CD4-positive, alpha-beta T cell treated with Interleukin-4 for 1 hour (primary cell): ENCODE measurements around the gene KCNJ4.
"Not testable (repeated sequence)": the region's sequence is repeated elsewhere in the genome, so short reads cannot be mapped to it uniquely, and the experiment has no call there.

ENCODE experiments used
- DNase-seq, 2 donors: peaks; one replicate each; pipeline ENCODE4 v3.0.0-alpha.2; 2020 to 2022

The KCNJ4 gene

DNA sequence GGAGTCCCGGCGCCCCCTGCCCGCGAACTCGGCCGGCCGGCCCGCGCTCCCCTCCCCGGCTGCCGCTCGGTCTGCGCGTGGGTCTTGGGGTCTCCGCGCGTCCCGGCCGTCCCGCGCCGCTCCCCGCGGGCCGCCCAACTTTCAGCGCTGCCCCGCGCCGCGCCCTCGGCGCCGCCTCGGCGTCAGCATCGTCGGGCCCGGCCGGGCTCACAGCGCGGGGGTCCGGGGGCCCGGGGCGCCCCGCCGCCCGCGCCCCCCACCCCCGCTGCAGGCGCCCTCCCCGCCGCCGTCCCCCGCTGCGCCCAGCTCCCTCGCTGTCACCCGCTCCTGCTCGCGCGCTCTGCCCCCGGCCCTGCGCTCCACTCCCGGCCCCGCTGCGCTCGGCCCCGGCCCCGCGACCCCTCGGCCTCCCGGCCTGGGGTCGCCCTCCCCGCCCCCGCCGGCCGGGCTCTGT, at the start of gene KCNJ4:
TSS of gene KCNJ4 (minus strand) at position 124 of the 454 bp plus-strand sequence. CDS start 27,067 bp downstream, outside the sequence.
- DNase-seq: no peak

DNA sequence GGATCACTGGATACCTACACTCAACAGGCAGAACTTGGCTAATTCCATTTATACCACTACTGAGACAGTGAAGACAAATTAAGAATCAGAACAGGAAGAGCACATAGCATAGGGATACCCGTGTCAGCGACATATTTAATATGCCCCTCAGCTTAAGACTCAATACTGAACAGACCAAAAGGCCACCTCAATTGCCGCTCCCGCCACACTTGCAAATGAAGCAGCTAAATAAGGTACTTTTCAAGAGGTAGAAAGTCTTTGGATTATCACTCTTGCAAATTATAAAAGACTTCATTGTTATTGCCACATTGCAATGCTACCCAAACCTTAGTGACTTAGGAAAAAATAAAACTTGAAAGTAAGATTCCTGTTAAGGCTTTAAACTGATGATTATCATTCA, 48.0 kb upstream of the KCNJ4 start:
- DNase-seq: no peak

DNA sequence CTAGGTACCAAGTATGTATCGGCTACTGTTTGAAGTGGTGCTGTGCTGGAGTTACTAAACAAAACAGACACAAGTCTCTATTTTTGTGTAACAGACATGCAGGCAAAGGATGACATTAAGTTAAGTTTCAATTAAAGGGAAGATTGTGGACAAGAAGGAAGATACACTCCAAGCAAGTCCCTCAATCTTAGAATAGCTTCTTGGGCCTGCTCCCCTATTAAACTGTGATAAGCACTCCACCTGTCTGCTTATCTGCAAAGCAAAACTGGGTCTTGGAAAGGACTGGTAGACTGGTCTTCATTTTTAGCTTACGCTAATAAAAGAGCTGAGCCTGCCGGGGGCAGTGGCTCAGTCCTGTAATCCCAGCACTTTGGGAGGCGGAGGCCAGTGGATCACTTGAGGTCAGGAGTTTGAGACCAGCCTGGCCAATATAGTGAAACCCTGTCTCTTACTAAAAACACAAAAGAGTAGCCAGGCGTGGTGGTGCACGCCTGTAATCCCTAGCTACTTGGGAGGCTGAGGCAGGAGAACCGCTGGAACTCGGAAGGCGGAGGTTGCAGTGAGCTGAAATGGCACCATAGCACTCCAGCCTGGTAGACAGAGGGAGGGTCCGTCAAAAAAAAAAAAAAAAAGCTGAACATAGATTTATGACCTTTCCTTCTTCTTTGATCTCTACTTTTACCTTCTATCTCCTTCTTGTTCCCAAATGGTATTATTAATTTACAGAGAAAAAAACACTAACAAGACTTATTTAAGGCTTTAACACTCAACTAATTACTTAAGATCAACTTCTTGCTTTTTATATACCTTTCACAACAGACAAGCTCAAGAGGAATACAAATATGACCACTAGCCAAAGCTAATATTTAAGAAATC, 47.0 kb upstream of the KCNJ4 start:
- DNase-seq: no peak

DNA sequence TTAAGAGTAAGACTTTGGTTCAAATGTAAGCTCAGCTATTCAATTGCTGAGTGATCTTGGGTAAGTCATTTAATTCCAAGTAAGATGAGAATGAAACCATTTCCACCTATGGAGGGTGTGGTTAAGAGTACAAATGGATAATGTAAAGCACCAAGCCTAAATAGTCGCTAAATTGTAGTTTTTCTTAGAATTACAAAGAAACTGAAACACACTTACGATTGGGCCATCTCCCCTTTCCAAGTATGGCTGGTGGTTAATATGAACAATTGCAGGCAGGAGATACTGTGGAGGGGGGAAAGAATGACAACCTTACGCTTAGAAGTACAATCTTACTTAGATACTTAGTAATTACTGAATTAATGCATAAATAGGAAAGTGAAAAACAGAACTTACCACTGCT, 42.9 kb upstream of the KCNJ4 start:
- DNase-seq: no peak

DNA sequence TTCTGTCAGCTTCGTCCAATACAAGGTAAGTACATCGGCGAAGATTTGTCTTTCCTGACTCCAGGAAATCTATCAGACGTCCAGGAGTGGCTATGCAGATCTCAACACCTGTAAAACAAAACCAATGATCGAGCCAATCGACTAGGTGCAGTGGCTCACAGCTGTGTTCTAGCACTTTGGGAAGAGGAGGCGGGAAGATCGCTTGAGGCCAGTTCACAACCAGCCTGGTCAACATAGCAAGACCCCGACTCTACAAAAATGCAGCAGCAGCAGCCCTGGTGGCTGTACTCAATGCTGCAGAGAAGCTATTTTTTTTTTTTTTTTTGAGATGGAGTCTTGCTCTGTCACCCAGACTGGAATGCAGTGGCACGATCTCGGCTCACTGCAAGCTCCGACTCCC, 39.9 kb upstream of the KCNJ4 start:
- no peak for DNase-seq

DNA sequence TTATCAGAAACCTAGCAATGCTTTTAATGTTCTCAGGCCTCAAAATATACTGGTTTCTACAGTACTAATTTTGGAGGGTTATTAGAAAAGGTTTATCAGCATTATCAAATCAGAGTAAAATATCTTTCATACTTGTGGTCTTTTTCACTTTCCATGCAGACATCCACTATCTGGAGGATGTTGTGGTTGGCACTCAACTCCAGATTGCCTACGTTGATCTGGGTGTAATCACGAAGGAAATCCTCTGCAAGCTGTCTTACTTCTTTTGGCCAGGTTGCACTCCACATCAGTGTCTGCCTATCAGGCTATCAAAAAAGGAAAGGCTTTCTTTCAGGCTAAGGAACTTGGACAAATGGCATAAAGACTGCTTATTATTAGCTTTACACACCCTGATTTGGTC, 39.5 kb upstream of the KCNJ4 start:
- no peak for DNase-seq

DNA sequence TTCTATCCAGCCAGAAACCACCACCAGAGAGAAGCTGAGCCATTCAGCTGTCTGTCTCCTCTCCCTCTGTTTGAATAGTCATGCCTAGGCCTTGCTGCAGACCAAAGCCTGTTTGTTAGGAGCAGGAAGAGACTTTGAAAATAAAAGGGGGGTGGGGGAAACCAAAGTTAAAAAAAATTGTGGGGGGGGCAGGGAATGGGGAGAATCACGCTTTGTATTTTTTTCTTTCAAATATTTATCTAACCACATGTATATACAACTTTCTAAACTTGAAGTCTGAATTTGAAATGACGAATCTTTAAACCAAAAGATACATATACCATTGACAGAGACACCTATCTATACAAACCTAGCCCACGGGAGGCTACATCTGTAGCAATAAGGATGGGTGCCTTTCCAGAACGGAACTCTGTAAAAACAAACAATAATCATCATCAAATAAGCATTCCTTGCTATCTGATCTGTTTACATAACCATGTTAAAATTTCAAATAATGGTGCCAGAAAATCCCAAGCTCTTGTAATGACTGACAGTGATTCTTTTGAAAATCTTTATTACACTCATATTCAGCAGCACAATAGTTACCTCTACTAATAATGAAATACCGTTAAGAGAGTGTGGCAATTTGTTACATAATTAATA, 36.8 kb upstream of the KCNJ4 start:
- DNase-seq: no peak

DNA sequence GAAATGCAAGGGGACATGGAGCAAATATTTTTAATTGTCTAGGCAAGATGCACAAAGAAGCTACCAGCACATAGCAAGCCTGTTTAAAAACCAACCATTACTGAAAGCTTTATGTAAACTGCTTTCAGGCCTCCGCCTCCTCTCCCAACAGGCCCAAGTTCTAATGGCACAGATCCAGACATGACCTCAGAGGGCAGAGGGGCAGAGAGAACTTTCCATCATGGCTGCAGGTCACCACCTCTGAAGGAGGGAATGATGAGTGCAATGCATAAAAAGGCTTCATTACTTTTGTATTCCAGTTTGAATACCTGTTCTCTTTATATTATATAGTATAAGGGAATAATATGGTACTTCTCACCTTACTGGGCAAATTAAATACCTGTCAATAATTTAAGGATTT, 35.9 kb upstream of the KCNJ4 start:
- DNase-seq: no peak

DNA sequence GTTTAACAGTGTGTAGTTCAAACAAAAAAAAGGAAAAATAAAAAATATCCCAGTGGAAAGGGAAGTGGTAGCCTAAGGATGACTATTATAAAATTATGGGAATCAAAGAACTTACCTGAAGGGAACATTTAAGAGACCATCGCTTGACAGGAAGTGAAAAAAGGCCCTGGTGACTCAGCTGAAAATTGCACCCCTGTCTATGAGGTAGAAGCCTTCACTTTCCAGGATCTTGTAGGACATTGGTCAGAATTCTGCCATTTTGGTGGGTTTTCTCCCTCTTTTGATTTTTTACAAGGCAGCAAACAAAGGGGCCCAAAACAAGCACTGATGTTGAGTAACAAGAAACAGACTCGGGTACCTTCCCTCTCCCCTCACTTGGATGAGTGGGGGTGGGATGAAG, 35.5 kb upstream of the KCNJ4 start:
- DNase-seq: no peak

DNA sequence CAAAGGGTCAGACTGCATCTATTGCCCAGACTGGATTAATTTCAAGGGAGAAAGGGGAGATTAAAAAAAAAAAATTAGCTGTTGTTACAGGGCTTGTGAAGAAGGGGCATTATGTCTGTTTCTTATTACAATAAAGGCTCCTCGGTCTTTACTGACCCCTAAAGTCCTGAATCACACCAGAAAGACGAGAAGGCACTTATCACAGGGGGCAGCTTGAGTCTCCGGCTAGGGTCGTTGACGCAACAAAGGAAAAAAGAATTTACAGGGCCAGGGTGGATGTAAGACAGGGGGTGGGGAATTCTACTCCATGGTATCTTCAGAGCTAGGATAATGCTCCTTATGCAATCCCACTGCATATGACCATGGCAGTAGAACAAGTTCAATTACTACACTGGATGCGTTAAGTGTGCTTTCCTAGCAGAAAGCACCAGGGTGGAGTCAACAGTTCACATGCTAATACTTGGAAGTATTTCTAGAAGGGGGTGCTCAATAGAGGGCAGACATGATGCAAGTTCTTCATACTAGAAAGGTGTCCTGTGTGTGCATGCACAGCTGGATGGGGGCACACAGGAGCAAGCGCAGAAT, 34.7 kb upstream of the KCNJ4 start:
- DNase-seq: no peak

DNA sequence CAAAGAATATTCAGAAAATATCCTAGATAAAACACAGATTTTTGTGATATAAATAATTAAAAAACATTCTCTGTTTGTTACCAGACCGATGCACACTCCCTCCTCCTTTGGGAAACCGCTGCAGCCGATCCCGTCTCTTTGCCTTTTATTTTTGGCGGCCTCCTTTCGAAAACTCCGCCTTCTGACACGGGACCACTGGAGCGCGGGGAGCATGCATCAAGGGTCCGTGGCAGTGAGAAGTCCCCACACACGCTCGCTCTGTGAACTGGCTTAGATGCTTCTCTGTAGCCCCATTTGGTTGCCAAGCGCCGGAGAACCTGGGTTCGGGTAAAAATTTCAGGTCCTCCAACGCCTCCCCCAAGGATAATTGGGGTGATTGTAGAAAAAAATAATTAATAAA, 34.1 kb upstream of the KCNJ4 start:
- no peak for DNase-seq

DNA sequence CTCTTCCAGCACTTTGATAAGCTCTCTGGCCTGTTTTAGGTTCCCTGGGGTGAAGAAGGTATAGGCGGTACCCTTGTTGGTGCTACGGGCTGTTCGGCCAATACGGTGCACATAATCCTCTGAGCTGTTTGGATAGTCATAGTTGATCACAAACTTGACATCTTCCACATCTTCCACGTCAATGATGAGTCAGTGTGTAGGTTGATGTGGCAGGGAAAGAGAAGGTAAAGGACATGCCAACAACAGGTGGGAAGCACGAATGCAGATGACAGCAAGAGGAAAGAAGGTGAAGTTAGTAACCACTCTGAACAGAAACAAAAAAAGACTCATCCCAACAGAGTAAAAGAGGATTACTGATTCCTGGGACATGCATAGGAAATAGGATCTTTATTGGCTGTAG, 32.9 kb upstream of the KCNJ4 start:
- no peak for DNase-seq

DNA sequence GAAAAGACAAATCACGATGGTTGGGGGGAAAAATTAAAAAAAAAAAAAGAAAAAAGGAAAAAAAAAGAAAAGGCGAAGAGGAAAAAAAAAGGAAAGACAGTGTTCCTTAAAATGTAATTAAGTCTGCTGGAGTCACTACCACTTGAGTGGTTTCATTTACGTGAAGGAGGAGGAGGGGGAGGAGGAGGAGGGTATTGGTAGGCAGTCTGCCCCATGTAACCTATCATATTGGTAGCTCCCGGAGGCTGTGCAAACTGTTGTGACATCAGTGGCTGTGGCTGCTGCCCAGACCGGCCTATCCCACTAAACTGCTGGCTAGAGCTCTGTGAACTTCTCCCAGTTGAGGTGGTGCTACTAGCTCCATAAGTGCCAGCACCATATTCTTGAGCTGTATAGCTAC, 30.8 kb upstream of the KCNJ4 start:
- no peak for DNase-seq

DNA sequence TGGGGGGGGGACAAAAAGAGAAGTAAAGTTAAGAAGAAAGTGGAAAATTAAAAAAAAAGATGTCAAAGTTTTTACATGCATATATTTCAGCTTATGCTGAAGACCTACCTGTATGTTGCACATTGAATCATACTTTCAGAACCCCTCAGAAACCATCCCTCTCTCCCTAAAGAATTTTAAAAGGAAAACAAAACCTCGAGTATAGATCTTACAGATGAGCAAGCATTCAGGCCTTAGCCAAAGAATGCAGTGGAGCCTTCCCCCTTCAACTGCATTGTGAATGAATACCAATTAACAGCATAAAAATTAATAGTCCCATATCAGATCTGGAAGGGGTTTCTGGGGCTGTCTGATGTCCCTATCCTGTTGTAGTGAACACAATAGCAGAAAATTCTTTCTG, 29.2 kb upstream of the KCNJ4 start:
- no peak for DNase-seq

DNA sequence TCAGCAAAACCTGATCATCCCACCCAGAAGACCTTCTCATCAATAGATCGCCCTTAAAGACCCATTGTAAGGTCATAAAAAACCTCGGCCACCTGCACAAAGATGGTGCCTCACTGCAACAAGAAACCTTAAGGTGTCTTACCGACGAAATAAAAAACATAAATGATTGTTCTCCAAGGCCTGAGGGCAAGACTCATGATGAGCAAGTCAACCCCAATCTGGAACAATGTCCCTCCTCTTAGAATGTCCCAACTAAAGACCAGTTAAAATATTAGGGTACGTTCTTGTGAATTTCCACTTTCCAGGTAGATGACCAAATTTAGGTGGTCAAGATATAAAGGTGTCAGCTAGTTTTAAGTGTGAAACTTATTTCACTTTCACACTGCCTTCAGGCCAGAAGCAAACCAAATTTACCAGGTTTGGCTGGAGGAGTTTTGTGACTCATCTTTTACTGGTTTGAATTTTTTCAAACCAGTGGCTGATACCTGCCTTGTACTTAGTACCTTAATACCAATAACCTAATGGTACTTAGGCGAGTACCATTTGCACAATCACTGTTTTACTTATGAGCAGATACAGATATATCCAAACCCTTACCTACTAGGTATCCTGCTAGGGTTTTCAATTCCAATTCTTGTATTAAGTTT, 27.8 kb upstream of the KCNJ4 start:
- no peak for DNase-seq

DNA sequence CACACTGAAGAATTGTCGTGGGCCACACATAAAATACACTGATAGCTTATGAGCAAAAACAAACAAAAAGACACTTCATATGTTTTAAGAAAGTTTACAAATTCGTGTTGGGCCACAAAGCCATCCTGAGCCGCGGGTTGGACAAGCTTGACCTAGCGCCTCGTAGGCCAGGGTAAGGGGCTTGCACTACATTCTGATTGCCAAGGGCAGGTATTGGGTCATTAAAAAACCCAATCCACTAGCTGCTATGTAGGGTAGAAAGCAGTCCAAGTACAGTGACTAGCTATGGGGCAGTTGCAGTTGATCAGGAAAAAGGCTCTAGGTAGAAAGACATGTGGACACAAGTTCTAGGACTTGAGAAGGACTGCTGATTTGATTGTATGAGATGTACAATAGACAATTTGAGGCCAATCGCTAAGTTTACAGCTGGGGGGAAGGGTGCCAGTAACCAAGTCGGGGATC, 26.9 kb upstream of the KCNJ4 start:
- no peak for DNase-seq

DNA sequence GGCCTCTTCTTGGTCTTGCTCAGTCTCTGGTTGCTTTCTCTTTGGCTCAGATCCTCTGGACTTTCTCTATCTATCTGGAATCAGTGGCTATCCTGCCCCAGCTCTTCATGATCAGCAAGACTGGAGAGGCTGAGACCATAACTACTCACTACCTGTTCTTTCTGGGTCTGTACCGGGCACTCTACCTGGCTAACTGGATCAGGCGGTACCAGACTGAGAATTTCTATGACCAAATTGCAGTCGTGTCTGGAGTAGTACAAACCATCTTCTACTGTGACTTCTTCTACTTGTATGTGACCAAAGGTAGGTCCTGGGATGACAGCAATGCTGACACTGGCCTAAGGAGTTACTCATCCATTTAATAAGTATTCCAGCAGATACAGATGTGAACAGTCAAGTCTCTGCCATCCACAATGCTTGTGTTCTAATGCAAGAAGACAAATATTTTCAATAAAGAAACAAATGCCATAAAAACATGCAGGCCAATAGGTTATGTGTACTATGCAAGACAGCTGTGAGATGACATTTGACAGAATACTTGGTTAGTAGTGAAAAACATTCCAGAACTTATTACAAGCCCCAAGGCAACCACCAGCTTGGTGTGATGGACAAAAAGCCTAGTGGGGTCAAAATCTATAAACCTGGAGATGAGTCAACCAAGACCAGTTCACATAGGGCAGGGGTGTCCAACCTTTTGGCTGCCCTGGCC, 26.3 kb upstream of the KCNJ4 start:
- no peak for DNase-seq

DNA sequence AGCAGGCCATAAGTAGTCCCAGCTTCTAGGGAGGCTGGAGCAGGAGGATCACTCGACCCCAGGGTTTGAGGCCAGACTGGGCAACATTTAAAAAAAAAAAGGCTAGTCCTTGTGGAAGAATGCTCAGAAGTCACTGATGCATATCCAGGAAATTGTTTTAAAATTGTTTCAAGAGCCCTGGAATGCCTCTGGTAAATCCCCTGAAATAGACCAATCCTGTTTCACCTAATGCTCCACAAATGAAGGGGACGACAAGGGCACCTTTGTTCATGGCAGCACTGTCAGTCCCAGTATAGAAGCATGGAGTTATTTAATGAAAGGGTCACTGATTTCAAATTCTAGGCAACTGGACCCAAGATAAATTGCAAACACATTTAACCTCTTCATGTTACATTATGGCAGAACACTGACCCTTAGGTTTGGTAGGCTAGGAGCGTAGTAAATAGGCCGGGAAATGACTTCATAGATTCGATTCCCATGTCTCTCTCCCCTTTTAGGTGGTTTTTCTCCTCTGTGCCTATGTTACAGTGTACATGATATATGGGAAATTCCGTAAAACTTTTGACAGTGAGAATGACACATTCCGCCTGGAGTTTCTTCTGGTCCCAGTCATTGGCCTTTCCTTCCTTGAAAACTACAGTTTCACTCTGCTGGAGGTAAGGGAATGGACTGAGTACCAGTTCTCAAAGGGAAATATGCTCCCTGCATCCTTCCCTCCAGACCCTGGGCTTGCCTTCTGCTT, 24.3 kb upstream of the KCNJ4 start:
- no peak for DNase-seq

DNA sequence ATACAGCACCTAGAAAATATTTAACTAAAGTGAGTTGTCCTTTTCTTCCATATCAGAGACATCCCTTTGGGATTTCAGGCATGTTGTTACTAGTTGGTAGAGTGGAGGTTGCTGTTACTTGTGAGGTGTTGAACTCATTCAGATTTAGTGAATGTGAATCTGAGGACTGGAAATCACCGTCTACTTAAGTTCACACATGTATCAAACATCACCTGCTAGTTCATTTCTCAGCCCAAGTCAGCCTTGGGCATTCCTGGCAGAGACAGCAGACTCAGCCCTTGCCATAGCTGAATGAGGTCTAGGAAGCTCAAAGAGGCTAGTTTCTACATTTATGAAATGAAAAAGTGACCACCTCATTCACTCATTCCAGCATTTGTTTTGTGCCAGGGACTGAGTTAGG, 22.6 kb upstream of the KCNJ4 start:
- DNase-seq: no peak

DNA sequence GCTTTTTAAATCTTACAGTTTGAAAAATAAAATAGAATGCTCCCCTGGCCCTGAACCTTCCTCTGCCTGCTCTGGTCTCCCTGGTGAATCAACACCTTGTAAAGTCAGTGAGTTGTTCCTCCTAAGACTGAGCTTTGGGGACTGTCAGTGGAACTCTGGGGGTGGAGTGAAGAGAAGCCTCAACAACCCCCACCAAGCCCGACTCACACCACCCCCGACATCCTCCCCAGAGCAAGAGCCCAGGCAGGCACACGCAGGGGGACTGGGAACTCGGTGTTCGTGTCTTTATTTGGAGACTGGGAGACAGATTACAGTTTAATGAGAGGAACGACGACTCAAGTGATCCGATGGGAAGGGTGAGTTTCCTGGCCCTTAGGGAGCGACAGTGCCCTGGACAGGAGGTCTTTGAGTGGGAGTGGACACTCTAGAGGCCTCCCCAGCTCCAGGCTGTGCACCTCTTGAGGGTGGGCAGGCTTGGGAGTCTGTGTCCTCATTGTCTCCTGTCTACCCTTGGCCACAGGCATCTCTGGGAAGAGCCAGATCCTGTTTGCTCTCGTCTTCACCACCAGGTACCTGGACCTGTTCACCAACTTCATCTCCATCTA, 19.1 kb upstream of the KCNJ4 start:
- DNase-seq: no peak

DNA sequence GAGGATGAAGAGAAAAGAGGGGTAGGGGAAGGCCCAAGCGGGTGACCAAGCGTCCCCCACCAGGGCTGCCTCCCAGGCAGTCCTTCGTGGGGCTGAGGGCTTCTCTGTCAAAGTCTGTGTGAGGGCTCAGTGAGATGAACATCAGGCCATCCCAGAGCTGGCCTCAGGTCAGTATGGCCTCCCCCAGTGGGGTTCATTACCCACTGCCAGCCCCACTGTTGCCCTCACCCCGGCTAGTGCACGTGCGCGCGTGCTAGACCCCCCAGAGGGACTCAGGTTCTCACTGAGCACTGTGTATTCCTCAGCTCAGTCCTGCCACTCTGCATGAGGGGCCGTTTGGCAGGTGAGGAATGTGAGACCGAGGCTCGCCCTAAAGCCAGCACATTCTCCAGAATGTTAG, 16.2 kb upstream of the KCNJ4 start:
- no peak for DNase-seq

DNA sequence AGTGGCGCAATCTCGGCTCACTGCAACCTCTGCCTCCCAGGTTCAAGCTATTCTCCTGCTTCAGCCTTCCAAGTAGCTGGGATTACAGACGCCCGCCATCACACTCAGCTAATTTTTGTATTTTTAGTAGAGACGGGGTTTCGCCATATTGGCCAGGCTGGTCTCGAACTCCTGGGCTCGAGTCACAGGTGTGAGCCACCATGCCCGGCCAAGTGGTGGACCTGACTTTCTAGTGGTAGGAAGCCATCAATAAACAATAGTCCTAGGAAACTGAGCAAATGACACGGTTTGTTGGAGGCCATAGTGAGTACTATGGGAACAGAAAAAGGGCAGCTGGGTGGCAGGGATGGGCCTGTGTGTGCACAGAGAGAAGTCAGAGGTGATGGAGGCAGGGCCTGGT, 15.2 kb upstream of the KCNJ4 start:
- not testable (repeated sequence) for DNase-seq
